ENCODE results near the gene SMC6.

SMC6 gene

DNA sequence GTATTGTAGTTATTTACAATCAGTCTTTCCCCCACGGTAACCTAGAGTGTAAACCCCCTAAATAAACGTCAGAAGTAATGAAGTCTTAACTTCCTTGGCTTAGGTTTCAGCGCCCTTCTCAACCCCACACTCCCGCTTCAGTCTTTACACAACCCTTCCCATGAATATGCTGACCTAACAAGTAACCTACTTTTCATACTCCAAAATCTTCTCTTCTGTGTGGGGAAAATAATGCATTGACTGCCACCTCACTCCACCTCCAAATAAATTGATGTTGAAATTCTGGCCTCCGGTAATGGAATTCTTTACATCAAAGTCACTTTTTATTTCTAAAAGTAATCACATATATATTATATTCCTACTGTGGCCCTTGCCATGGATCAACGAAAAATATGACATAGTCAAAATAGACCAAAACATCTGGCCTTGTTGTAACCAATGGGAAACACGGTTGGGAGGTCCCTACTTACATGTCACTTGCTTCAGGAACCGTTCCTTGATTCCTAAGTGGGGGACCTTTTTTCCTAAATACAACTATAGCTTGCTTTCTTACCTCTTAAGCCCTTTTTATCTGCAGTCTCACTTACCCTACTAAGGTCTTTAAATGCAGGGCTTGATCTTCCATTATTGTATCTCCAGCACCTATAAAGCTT lies 1.3 kb upstream of the SMC6 start:
- TF ChIP-seq, protein P1, sequence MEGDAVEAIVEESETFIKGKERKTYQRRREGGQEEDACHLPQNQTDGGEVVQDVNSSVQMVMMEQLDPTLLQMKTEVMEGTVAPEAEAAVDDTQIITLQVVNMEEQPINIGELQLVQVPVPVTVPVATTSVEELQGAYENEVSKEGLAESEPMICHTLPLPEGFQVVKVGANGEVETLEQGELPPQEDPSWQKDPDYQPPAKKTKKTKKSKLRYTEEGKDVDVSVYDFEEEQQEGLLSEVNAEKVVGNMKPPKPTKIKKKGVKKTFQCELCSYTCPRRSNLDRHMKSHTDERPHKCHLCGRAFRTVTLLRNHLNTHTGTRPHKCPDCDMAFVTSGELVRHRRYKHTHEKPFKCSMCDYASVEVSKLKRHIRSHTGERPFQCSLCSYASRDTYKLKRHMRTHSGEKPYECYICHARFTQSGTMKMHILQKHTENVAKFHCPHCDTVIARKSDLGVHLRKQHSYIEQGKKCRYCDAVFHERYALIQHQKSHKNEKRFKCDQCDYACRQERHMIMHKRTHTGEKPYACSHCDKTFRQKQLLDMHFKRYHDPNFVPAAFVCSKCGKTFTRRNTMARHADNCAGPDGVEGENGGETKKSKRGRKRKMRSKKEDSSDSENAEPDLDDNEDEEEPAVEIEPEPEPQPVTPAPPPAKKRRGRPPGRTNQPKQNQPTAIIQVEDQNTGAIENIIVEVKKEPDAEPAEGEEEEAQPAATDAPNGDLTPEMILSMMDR (conservative IDR thresholded peaks at IDR 0.05; ENCODE audit: low read length): no peak
- H3K4me3 ChIP-seq (ENCODE audit: low read length): peak overlapping the region; percentile 77
- DNase-seq (ENCODE audit: low read depth): no peak

- H3K4me3 ChIP-seq (ENCODE audit: low read length): peak overlapping the region; percentile 77
- TF ChIP-seq, protein P1 (conservative IDR thresholded peaks at IDR 0.05; ENCODE audit: low read length): no peak
- peak; percentile 42 for DNase-seq (ENCODE audit: low read depth)
Measured at GRCh38 chr2:17752892-17753802, 463 bp downstream of the SMC6 start.

GRCh38 chr2:17752246-17752645 lies 1.4 kb downstream of the SMC6 start:
- TF ChIP-seq, protein P1 (conservative IDR thresholded peaks at IDR 0.05; ENCODE audit: low read length): no peak
- DNase-seq (ENCODE audit: low read depth): no peak
- peak overlapping the region; percentile 77 for H3K4me3 ChIP-seq (ENCODE audit: low read length)

GRCh38 chr2:17749753-17750438 lies 3.7 kb downstream of the SMC6 start:
- DNase-seq (ENCODE audit: low read depth): no peak
- TF ChIP-seq, protein P1 (conservative IDR thresholded peaks at IDR 0.05; ENCODE audit: low read length): no peak
- no peak overlapping the region for H3K4me3 ChIP-seq (ENCODE audit: low read length)

GRCh38 chr2:17748745-17749144 lies 4.9 kb downstream of the SMC6 start:
- TF ChIP-seq, protein P1 (conservative IDR thresholded peaks at IDR 0.05; ENCODE audit: low read length): no peak
- no peak for DNase-seq (ENCODE audit: low read depth)
- H3K4me3 ChIP-seq (ENCODE audit: low read length): no peak overlapping the region

DNA sequence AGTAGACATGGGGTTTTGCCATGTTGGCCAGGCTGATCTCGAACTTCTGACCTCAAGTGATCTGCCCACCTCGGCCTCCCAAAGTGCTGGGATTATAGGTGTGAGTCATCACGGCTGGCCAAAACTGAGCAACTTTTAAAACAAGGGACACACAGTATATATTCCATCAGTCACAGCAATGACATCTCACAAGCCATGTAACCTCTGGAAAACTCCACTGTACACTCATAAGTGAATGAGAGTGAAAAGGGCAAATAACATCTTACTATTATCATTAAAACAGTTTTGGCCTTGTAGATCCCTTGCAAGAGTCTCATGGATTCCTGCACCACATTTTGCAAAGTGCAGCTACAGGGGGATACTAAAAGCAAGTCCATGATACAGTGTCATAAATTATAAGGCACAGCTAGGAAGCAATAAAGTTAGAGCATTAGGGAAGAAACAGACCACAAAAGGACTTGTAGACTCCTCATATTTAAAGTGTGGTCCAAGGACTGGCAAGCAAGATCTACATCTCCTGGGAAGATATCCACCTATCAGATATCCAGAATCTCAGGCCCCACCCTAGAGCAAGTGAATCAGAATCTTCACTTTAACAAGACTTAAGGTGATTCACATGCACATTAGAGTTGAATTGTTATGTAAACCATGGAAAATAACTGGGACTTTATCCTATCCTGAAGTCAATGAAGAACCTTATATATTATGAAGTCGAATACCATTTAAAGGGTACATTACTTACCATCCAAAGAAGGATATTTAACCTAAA lies 5.7 kb downstream of the SMC6 start:
- no peak for DNase-seq (ENCODE audit: low read depth)
- TF ChIP-seq, protein P1 (conservative IDR thresholded peaks at IDR 0.05; ENCODE audit: low read length): no peak
- no peak overlapping the region for H3K4me3 ChIP-seq (ENCODE audit: low read length)

Data from AG10803 (cell line).